Left renal cortex interstitium (tissue), 4 donors: Measurements from ENCODE around the gene WASL. TPM values are rescaled to one million over a fixed set of nuclear protein-coding genes. Genes with fewer than 3 reads are reported as not detected.

Experiments used
- DNase-seq, 4 donors: peaks; one replicate each; pipeline ENCODE4 v3.0.0-alpha.2; 2013; ENCODE audit warnings: low read depth in 4 of 4, low spot score in 2 of 4, missing footprints in 1 of 4
- polyA plus RNA-seq, 4 donors: library from polyadenylated mRNA; unstranded; fragments of 120-200 nt; gene quantifications; one replicate each; pipeline ENCODE4 v1.2.1, GENCODE V29; 2013; ENCODE audit not compliant: insufficient read length in 4 of 4

WASL gene
- polyA plus RNA-seq, 4 donors, result 70.7 to 80.6 (median 78.2) TPM

GRCh38 chr7:123770378-123770777, 21.6 kb upstream of the WASL start:
- no peak for DNase-seq

- no peak for DNase-seq
Measured at GRCh38 chr7:123769371-123769770, 20.6 kb upstream of the WASL start.

GRCh38 chr7:123768493-123768892, 19.7 kb upstream of the WASL start:
- DNase-seq, result no peak

GRCh38 chr7:123763191-123763661, 14.4 kb upstream of the WASL start:
- no peak for DNase-seq

GRCh38 chr7:123761729-123762128, 12.9 kb upstream of the WASL start:
- DNase-seq, result no peak

- DNase-seq, result no peak
Measured at GRCh38 chr7:123757095-123757494, 8.3 kb upstream of the WASL start.

- no peak for DNase-seq
Measured at GRCh38 chr7:123755338-123755737, 6.5 kb upstream of the WASL start.

GRCh38 chr7:123754271-123754871, 5.6 kb upstream of the WASL start:
- DNase-seq, result no peak

- DNase-seq, result no peak
Measured at GRCh38 chr7:123752534-123752933, 3.7 kb upstream of the WASL start.

GRCh38 chr7:123751821-123752220, 3.0 kb upstream of the WASL start:
- no peak for DNase-seq

GRCh38 chr7:123750389-123751230, 1.8 kb upstream of the WASL start:
- no peak for DNase-seq

- DNase-seq, result no peak
Measured at GRCh38 chr7:123749537-123749857, 694 bp upstream of the WASL start.

- DNase-seq, result peak in 2 of 4 donors; percentile 24 to 28
Measured at GRCh38 chr7:123748171-123748733, 551 bp downstream of the WASL start.

- DNase-seq, result peak; percentile 57 to 74 (median 70)
Measured at GRCh38 chr7:123747620-123748141, 1.1 kb downstream of the WASL start.

GRCh38 chr7:123746931-123747488, 1.8 kb downstream of the WASL start:
- no peak for DNase-seq

GRCh38 chr7:123746055-123746454, 2.7 kb downstream of the WASL start:
- DNase-seq, result no peak

- DNase-seq, result no peak
Measured at GRCh38 chr7:123745437-123745836, 3.4 kb downstream of the WASL start.

- DNase-seq, result no peak
Measured at GRCh38 chr7:123744416-123744815, 4.4 kb downstream of the WASL start.

- no peak for DNase-seq
Measured at GRCh38 chr7:123741940-123742339, 6.9 kb downstream of the WASL start.

GRCh38 chr7:123738808-123739207, 10.0 kb downstream of the WASL start:
- DNase-seq, result no peak

GRCh38 chr7:123738356-123738755, 10.4 kb downstream of the WASL start:
- DNase-seq, result no peak
